GDM1 (cell line): Measurements from ENCODE around the gene PLXDC2.

Experiments used
- DNase-seq: peaks from one replicate; lab custom pipeline; 2025; lab: John Stamatoyannopoulos, UW

Gene PLXDC2

DNA sequence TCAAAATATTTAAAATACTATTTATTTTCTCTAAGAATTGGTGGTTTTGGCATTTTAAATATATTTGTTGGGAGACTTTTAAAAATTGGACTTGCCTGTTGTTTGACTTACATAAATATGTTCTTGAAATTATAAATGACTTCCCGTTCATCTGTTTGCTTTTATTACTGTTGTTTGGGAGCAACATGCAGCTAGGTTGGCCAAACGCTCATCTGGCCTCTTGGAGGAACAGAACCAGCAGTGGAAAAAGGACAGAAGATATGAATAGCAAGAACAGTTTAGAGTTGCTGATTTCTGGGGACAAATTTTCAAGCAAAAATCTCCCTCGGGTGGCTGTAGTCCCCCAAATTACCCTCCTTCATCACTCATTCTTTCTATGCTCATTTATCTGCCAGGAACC is 41.6 kb downstream of the PLXDC2 start:
- DNase-seq: no peak

GRCh38 chr10:19860107-19860506 is 43.9 kb downstream of the PLXDC2 start:
- no peak for DNase-seq

- no peak for DNase-seq
Measured at GRCh38 chr10:19862811-19863515, 46.7 kb downstream of the PLXDC2 start.

- DNase-seq: no peak
Measured at GRCh38 chr10:19865676-19866075, 49.4 kb downstream of the PLXDC2 start.

- no peak for DNase-seq
Measured at GRCh38 chr10:19869370-19869769, 53.1 kb downstream of the PLXDC2 start.

DNA sequence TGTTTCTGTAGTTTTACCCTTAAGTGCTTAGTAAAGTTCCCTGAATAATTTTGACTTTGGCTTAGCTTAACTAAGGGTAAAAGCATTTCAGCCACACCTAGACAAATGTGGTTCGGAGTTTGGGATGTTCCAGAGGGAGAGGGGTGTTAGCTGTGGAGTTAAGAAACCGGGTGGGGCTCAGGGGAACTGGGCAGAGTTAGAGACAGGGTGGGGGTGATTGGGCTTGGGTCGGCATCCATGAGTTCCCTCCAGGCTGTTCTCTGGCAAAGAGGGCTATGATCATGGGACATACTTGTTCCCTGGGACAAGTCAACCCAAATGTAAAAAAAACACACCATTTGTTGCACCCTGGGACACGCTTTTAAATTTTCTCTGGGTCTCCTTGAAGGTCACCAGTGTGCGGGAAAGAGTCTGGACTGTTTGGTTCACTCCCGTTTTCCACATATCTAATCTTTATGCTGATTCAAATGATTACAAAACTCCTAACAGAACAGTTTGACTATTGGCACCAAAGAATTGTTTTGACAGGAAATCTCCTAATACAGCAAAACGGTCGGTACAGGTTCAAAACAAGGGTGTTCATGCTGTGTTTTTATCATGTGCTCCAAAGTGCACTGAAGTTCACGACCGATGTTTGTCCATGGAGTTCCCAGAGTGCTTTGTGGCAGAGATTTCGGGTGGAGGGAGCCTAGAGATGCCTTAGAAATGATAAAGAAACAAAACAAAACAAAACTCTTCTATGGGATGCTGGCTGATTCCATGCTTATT is 56.5 kb downstream of the PLXDC2 start:
- DNase-seq: no peak

DNA sequence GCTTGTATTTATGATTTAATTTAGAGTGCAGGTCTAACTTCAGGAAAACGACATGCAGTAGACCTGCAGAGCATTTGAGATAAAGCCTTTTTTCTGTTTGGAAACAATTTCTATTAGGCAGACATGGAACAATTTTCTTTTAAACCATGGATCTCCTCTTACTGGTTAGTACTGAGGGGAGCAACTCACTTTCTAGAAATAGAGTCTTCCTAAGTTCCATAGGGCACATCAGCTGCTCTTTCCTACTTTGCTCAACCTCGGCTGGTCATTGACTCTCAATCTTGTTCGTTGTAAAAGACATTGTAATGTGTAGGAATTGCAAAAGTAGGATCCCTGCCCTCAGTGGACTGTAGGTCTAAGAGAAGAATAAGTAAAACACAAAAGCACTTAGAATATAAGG is 58.0 kb downstream of the PLXDC2 start:
- no peak for DNase-seq

DNA sequence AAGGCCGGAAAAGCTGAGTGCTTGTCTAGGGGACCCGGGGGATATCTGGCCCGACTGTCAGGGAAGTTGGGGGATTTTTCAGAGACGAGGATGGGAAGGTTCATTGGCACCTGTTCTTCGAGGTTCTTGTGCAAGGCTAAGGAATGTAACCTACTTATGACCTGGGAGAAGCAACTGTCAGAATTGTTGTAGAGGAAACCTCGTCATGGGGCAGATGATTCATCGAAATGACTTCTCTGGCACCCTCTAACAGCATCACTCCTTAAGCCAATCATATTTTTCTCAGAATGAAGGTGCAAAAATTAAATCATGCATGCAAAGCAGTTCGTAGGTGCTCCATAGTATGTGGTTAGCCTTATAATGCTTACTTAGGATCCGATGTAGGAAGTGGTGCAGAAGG is 58.6 kb downstream of the PLXDC2 start:
- DNase-seq: no peak

- DNase-seq: no peak
Measured at GRCh38 chr10:19876570-19876969, 60.3 kb downstream of the PLXDC2 start.

DNA sequence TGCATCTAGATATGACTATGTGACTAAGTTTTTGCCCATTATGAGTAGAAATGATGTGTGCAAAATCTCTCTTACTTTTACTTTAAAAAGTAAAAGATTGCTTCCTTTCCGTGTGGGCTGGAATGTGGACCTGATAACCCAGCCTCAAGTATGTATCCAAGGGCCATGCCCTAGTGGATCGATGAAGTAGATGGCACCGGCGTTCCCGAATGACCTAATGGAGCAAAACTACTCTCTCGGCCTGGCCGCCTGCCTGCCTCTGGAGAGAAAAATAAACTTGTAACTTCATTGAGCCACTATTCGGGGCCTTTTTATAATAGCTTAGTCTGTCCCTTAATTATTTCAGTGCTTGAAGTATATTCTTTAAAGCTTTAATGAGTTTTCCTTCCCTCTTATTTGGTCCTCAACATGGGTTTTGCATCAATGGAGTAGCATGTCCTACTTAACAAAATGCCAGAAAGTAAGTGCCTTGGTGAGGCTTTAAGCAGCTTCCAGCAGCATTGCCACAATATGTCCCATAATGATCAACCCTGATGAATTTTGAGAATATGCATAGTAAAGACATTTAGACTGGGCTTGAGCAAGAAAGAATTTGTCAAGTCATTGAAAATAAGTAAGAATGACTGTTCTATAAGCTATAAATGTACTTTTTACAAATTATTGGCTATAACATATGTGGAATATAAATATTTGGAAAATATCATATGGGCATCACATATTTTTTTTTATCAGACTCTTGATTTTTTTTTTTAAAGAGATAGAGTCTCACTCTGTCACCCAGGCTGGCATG is 61.4 kb downstream of the PLXDC2 start:
- DNase-seq: no peak

DNA sequence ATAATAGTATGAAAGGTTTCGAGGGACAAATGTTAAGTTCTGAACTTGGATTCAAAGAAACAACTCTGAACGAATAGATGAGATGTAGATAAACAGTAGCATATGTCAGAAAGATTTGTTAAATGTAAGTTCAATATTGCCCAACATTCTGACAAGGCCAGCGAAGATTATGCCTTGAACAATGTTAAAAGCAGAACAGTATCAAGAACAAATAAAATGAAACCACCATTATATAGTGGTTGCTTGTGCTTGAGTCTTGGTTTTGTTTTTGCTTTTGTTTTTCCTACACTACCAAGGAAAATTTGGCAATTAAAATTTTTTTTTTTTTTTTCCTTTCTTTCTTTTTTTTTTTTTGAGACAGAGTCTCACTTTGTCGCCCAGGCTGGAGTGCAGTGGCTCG is 66.4 kb downstream of the PLXDC2 start:
- no peak for DNase-seq

DNA sequence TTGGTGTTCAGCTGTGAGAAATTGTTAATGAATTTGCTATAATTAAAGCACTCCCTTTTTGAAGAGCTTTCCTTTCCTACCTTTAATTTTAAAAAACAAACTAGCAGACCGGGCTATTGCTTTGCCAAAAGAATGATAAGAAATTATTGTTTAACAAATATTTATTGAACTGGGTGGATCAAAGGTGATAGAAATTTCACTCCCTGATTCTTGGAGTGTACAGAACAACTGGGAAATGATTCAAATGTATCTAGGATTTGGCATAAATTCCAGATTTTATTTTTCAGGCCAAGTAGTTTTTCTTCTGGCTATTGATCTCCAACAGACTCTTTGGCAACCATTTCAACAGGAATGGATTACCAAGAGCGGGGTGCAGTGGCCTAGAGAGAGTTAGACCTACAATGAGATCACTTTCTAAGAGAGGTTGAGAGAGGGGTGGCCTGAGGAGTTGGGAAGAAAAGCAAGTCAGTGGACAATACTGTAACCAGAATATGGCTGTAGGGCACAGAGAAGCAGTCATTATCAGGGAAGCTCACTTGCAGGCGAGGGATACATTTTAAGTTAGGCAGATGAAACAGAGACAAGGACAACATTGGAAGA is 71.9 kb downstream of the PLXDC2 start:
- DNase-seq: no peak

DNA sequence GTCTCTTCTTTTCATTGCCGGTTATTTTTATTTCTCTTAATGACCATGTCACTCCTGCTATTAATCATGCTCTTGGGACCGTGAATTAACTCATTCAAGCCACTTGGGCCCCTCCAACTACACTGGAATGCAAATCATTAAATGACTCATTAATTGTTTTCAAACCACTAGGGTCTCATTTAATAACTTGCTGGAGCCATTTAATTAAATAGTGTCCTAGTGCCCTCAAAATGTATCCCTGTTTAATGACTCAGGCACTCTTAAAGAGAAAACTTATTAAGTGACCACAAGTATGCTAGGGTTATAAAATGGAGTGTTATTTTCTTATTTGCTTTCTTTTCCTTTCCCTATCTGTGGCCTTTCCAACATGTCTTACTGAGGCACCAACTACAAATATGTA is 73.0 kb downstream of the PLXDC2 start:
- no peak for DNase-seq

DNA sequence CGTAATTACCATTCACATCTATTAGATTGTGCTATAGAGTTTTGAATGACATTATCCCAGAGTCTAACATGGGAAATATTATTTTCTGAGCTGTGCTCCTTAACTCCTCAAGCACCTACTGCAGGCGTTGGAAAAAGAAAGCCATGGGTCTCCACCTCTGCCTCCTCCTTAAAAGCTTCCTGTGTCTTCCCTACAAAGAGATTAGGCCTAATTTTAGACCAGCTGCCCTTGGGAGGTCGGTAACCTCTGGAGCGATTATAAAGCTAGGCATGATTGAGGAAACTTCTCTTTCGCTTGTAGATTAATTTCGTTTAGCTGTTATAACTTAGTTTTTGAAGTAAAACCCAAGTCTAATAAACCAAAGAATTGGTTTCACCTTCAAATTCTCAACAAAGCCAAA is 75.2 kb downstream of the PLXDC2 start:
- DNase-seq: no peak

DNA sequence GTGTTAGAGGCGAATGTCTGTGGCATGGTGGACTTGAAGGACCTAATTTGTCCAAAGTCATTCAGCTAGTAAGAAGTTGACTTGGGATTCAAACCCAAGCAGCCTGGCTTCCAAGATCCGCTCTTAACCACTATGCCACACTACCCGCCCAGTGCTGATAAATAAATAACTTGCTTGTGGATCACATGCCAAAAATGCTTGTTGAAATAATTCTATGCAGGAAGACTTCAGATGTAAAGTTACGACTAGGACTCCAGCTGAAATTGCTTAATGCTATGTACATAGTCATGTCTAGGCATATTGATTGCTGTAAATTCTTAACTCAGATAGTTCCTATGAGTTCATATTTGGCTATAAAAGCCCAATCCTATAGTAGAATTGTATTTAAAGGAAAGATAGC is 76.0 kb downstream of the PLXDC2 start:
- no peak for DNase-seq

DNA sequence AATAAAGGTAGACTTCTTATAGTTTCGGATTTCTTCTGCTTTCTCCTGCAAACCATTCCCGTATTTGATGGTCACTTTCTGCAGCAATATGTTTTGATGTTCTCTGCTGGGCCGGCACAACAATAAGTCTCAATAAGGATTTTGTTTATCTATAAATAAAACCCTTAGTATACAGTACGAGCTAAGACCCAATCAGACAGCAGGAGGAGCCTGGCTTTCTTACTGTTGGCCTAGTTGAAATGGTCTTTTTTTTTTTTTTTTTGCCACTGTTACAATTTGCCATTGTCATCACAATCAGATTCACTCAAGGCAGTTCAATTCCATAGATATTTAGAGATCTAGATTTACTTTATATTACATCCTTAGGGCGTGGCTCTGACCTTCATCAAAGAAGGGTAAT is 76.4 kb downstream of the PLXDC2 start:
- no peak for DNase-seq

- no peak for DNase-seq
Measured at GRCh38 chr10:19895500-19895899, 79.3 kb downstream of the PLXDC2 start.

- DNase-seq: no peak
Measured at GRCh38 chr10:19902456-19902855, 86.2 kb downstream of the PLXDC2 start.

GRCh38 chr10:19904202-19904661 is 88.0 kb downstream of the PLXDC2 start:
- no peak for DNase-seq

GRCh38 chr10:19906108-19906791 is 90.0 kb downstream of the PLXDC2 start:
- no peak for DNase-seq

DNA sequence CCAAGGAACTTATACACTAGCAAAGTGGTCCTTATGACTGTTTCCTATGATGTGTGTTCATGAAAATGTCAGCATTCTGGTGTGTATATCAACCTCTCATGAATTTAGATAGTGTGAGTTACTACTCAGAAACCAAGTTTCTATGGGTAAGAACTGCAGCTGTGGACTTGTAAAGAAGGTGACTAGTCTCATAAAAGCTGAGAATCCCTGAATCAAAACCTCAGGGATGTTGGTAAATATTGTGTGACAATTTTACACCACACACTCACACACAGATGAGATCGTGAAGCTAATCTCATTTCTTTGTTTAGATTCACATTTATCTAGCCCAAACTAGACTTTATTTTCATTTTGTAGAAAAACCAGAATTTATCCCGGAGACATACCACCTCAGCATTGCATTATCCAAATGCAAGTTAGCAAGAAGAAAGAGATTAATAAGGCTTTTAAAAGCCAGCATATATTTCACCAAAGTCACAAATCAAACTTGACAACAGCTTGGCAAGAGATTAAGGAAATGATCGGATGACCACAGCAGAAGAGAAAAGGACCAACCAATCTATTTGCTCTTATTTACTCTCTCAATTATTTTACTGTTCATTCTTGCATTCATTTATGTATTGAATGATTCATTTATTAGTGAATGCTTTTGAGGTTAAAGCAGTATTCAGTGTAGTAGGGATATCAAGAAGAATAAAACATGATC is 92.9 kb downstream of the PLXDC2 start:
- DNase-seq: no peak
